Stimulated activated CD4-positive, alpha-beta T cell treated with anti-CD3 and anti-CD28 coated beads, Interleukin-2, amount 100 ng/mL, for 4 hours (primary cell): ENCODE results near the gene COL23A1.

Experiments used
- DNase-seq: peaks from one replicate; pipeline ENCODE4 v3.0.0-alpha.2; 2020; ENCODE audit warnings: low read depth

The COL23A1 gene

GRCh38 chr5:178588769-178589168 is 1.4 kb downstream of the COL23A1 start:
- DNase-seq, result no peak

- no peak for DNase-seq
These were observed 2.2 kb downstream of the COL23A1 start for GRCh38 chr5:178587763-178588611.

- DNase-seq, result no peak
These were observed 3.8 kb downstream of the COL23A1 start for GRCh38 chr5:178586396-178586795.

- peak; percentile 16 for DNase-seq
These were observed 4.8 kb downstream of the COL23A1 start for GRCh38 chr5:178585421-178585820.

GRCh38 chr5:178583279-178583678 is 6.9 kb downstream of the COL23A1 start:
- DNase-seq, result no peak

GRCh38 chr5:178582291-178582690 is 7.9 kb downstream of the COL23A1 start:
- DNase-seq, result no peak

- no peak for DNase-seq
These were observed 8.6 kb downstream of the COL23A1 start for GRCh38 chr5:178581621-178582020.

GRCh38 chr5:178580271-178580955 is 9.8 kb downstream of the COL23A1 start:
- no peak for DNase-seq

GRCh38 chr5:178577944-178578343 is 12.2 kb downstream of the COL23A1 start:
- no peak for DNase-seq

GRCh38 chr5:178577376-178577839 is 12.8 kb downstream of the COL23A1 start:
- no peak for DNase-seq

- no peak for DNase-seq
These were observed 13.4 kb downstream of the COL23A1 start for GRCh38 chr5:178576591-178577351.

- DNase-seq, result no peak
These were observed 17.0 kb downstream of the COL23A1 start for GRCh38 chr5:178573216-178573615.

GRCh38 chr5:178572617-178573016 is 17.6 kb downstream of the COL23A1 start:
- DNase-seq, result no peak

GRCh38 chr5:178569485-178569884 is 20.7 kb downstream of the COL23A1 start:
- DNase-seq, result no peak

- no peak for DNase-seq
These were observed 25.2 kb downstream of the COL23A1 start for GRCh38 chr5:178564811-178565550.

GRCh38 chr5:178564397-178564796 is 25.8 kb downstream of the COL23A1 start:
- no peak for DNase-seq

- DNase-seq, result no peak
These were observed 26.6 kb downstream of the COL23A1 start for GRCh38 chr5:178563621-178564020.

GRCh38 chr5:178561746-178562264 is 28.4 kb downstream of the COL23A1 start:
- no peak for DNase-seq

GRCh38 chr5:178560911-178561310 is 29.3 kb downstream of the COL23A1 start:
- no peak for DNase-seq

- DNase-seq, result no peak
These were observed 32.8 kb downstream of the COL23A1 start for GRCh38 chr5:178557416-178557815.

- no peak for DNase-seq
These were observed 34.4 kb downstream of the COL23A1 start for GRCh38 chr5:178555771-178556211.
